ENCODE data around the gene ITGA11. TPM values are rescaled to one million over a fixed set of nuclear protein-coding genes. Genes with fewer than 3 reads are reported as not detected.

The ITGA11 gene
- total RNA-seq, 2 donors from 2014 or later: 12.6 to 35.4 TPM

DNA sequence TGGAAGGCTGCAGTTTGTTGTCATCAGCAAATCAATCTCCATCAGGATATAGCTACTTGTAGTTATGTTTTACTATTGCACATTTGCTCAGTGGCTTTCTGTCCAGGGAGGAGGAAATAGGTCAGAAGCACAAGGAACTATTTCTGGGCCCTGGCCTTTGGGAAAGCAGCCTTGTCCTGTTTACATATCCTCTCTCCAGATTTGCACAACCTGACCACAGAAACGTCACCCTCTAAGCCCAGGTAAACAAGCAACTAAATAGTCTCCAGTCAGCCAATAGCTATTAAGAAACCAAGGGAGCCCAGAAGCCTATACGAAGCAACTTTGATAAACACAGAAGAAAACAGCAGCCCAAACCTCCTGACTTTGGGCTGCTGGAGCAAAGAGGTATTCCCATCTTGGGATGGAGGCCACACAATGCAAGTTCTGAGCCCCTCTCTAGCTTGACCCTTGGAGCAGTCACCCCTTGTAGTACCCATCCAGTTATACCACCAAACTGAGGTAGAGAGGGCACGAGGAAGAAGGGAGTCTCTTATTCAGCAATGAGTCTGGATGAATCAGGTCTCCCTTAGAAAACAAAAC is 156.7 kb downstream of the ITGA11 start:
- no peak for TF ChIP-seq CTCF (IDR thresholded peaks at IDR 0.05)
- H3K4me1 ChIP-seq: peaks cover 0 to 52% of the 10 kb centered on the region in 2 donors
- no peaks in the 10 kb centered on the region for H3K9me3 ChIP-seq
- no peaks in the 10 kb centered on the region for H3K36me3 ChIP-seq
- H3K27me3 ChIP-seq: no peaks in the 10 kb centered on the region
- H3K4me3 ChIP-seq: no peak overlapping the region
- peak overlapping the region; percentile 99 for H3K27ac ChIP-seq
- DNase-seq (ENCODE audit: low spot score): no peak

DNA sequence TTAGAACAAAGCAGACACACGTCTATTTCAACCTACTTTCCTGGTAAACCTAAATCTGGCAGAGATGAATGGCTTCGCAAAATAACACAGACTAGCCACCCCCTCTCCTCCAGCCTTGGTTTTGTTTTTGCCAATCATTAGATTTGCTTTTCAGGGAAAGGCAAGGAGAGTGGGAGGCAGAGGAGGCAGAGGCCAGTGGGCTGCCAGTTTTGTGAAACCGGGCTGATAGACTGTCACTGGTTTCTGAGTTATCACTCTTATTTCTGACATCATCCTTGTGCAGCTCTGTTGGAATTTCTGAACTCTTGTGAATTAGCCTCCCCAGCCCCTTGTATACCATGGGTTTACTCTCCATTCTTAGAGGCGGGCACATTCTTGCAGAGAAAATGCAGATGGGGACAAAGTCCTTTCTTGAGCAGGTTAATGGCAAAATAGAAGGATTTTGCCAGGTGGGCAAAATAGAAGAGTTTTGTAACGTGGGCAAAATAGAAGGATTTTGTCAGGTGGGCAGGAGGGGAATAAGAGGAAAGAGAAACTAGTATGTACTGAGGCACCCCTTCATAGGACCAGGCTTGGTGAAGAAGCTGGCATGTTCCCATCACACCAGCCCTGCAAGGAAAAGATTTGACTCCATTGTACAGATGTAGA is 157.6 kb downstream of the ITGA11 start:
- Histone ChIP-seq H3K27me3 (no peaks in the 10 kb centered on the region), H3K9me3 (no peaks in the 10 kb centered on the region), H3K36me3 (no peaks in the 10 kb centered on the region), H3K4me1 (peaks cover 0 to 43% of the 10 kb centered on the region in 2 donors), H3K4me3 (no peak overlapping the region), H3K27ac (peak overlapping the region; percentile 99)
- TF ChIP-seq CTCF (IDR thresholded peaks at IDR 0.05): no peak
- no peak for DNase-seq (ENCODE audit: low spot score)

DNA sequence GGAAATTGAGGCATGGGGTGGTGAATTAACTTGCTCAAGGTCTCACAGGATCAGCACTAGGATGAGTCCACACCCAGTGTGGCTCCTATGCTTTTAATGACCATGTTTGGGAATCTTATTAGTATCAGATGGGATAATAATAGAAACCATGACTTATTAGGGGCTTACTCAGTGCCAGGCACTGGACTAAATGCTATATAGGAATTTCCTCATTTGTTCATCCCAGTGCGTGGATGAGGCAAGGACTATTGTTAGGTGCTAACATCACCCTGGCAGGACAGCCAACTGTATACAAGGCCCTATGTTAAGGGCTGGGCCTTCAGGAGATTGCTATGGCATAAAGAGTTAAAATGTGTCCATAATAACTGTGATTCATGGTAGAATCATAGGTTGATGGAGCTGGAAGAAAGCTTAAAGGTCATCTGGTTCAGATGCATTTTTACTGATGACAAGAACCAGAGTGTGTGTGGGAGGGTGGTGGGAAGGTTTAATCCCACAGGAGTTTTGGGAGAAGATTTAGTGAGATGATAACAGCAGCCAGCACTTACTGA is 159.2 kb downstream of the ITGA11 start:
- Histone ChIP-seq H3K9me3 (no peaks in the 10 kb centered on the region), H3K4me3 (no peak overlapping the region), H3K4me1 (peaks cover 0 to 37% of the 10 kb centered on the region in 2 donors), H3K27ac (peak overlapping the region; percentile 99), H3K36me3 (no peaks in the 10 kb centered on the region), H3K27me3 (no peaks in the 10 kb centered on the region)
- no peak for DNase-seq (ENCODE audit: low spot score)
- TF ChIP-seq CTCF (IDR thresholded peaks at IDR 0.05): no peak

DNA sequence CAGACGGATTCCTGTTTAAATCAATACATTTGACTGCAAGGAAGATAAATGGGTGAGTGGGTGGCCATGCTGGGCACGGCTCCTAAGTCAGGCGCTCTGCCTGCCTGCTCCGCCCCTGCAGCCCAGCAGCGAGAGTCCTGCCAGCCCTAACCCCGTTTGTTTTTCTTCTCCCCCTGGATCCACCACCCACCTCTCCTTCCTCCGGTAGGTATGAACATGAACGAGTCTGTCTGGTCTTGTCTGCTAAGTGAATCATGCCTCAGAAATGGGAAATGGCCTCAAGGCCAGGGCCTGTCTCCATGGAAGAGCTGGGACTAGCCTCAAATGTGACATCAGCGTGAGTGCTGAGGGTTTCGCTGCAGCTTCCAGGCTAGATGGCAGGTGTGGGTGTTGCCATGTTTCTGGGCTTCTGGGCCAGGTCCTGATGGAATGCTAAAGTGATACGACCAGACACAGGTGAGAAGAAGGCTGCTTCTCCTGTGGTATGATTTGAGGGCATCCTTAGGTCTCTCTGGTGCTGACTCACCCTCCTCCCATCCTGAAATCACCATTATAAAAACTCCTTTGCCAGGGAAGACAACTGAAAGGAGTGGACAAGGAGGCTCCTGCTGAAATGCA is 160.0 kb downstream of the ITGA11 start:
- no peak for DNase-seq (ENCODE audit: low spot score)
- Histone ChIP-seq H3K36me3 (no peaks in the 10 kb centered on the region), H3K4me1 (peaks cover 0 to 37% of the 10 kb centered on the region in 2 donors), H3K9me3 (no peaks in the 10 kb centered on the region), H3K4me3 (no peak overlapping the region), H3K27me3 (no peaks in the 10 kb centered on the region), H3K27ac (peak overlapping the region; percentile 99)
- TF ChIP-seq CTCF (IDR thresholded peaks at IDR 0.05): no peak

DNA sequence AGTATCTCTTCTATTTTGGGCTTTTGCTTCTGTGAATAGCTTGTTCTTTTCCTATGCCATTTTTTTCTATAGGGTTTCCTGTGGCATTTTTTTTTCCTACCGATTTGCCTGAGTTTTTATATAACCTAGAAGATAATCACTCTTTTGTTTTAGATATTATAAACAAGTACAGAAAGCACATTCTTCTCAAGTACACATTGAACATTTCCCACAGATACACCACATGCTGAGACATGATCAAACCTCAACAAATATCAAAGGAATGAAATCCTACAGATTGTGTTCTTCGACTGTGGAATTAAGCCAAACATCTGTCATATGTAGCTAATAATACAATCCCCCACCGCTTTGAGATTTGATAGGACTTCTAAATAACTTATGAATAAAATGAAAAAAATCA is 163.6 kb downstream of the ITGA11 start:
- Histone ChIP-seq H3K4me1 (peaks cover 0 to 25% of the 10 kb centered on the region in 2 donors), H3K27me3 (no peaks in the 10 kb centered on the region), H3K9me3 (no peaks in the 10 kb centered on the region), H3K27ac (no peak overlapping the region), H3K4me3 (no peak overlapping the region), H3K36me3 (no peaks in the 10 kb centered on the region)
- no peak for DNase-seq (ENCODE audit: low spot score)
- no peak for TF ChIP-seq CTCF (IDR thresholded peaks at IDR 0.05)

All from right atrium auricular region (tissue), 2 donors.